ENCODE results near the gene SLC30A10.
"Not testable (repeated sequence)": the region's sequence is repeated elsewhere in the genome, so short reads cannot be mapped to it uniquely, and the experiment has no call there.

Gene SLC30A10

GRCh38 chr1:219926363-219926998, 1.9 kb downstream of the SLC30A10 start:
- no peak for DNase-seq

DNA sequence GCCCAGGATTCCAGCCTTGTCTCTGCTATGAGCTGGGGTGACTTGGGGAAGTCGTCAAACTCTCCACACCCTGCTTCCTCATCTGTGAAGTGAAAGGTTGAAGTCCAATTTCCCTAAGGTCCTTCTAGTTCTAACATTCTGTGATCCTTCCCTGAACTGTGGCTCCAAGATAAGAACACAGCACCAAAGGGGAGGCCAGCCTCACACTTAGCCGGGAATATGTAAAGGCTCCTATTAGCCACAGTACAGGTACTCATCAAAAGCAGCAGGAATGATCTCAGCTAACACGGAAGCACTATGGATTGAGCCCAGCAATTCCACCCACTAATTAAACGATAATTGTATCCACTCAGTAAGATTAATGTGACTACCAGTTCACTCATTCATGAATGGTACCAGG, 4.0 kb downstream of the SLC30A10 start:
- no peak for DNase-seq

- no peak for DNase-seq
These were observed 10.4 kb downstream of the SLC30A10 start for GRCh38 chr1:219917851-219918466.

DNA sequence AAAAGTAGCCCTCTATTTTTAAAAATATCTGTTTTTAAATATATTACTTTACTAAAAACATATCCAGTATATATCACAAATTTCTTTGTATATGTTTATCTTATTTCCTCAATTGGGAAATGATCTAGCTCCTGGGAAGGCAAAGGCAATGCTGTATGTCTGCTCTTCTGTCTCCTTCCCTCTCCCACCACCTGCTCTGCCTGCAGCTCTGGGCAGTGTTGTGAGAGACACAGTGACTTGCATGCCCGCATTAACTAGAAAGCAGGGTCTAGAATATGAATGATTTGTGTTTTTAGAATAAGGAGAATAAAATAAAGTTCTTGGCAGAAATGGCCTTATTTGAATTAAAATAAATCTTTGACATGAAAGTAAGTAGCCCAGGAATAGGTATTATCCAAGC, 11.1 kb downstream of the SLC30A10 start:
- DNase-seq, result no peak

GRCh38 chr1:219916257-219916656, 12.1 kb downstream of the SLC30A10 start:
- DNase-seq, result no peak

DNA sequence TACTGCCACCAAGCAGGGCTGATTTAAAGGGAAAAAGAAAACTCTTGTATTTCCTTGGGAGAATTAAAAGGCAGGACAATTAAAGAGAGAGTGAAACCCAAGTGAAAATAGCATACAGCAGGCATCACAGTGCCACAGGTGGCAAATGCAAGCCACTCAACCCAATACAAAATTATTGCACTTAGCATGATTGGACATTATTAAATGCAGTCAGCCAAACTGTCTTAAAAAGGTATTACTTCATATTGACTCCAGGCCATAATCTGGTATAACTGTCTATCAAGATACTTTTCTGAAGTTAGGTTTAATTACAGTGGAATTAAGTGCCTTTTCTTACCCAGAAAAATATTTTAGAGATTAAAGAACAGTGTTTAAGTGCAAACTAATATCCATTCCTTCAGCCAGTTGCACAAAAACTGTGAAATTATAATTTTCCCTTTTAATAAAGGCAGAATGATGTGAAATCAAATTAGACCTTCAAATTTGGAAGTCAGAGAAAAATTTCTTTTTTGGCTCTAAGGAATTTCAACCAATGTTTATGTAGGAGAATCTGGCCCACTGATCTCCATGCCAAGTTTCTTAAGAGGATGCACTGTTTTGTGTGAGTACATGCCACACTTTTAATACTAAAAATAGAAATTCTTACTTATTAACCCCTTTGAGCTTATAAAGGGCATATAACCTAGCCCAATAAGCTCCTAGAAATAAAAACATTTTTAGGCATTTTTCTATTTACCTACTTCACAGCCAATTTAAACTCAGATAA, 15.2 kb downstream of the SLC30A10 start:
- DNase-seq, result no peak

GRCh38 chr1:219910716-219911115, 17.6 kb downstream of the SLC30A10 start:
- no peak for DNase-seq

GRCh38 chr1:219909476-219909875, 18.9 kb downstream of the SLC30A10 start:
- DNase-seq, result no peak

GRCh38 chr1:219908170-219908569, 20.2 kb downstream of the SLC30A10 start:
- DNase-seq, result no peak

- no peak for DNase-seq
These were observed 20.6 kb downstream of the SLC30A10 start for GRCh38 chr1:219907772-219908070.

- DNase-seq, result no peak
These were observed 21.2 kb downstream of the SLC30A10 start for GRCh38 chr1:219906924-219907771.

- DNase-seq, result not testable (repeated sequence)
These were observed 21.8 kb downstream of the SLC30A10 start for GRCh38 chr1:219906565-219906923.

DNA sequence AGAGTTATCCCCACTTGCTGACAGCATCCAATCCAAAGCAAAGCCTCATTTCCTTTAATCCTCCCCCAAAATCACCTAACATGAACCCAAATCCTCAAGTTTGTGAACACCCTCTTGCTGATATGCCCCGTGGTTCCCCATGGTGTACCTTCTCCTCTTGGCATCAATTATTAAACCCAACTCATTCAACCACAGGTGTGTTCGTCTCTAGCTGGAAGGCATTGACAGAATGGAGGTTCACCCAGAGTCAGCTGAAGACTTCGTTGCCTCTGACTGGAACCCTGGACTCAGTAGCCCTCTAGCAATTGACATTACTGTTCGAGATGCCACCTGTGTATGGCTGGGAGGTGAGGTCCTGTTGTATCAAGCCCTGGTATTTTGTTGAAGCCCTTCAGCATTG, 22.8 kb downstream of the SLC30A10 start:
- DNase-seq, result no peak

DNA sequence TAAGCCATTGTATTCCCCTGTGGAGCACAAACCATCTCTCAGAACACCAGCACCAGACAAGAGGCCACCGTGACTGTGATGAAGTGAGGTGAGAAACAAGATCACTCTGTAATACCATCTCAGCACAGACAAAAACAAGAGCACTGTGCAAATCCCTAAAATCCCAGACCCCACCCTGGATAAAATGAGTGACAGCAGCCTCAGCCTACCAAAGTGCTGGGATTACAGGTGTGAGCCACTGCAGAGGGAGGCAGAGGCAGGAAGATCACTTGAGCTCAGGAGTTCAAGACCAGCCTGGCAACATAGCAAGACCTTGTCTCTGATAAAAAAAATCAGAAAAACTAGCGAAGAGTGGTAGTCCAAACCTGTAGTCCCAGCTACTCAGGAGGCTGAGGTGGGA, 23.4 kb downstream of the SLC30A10 start:
- no peak for DNase-seq

GRCh38 chr1:219903353-219903871, 24.9 kb downstream of the SLC30A10 start:
- no peak for DNase-seq

DNA sequence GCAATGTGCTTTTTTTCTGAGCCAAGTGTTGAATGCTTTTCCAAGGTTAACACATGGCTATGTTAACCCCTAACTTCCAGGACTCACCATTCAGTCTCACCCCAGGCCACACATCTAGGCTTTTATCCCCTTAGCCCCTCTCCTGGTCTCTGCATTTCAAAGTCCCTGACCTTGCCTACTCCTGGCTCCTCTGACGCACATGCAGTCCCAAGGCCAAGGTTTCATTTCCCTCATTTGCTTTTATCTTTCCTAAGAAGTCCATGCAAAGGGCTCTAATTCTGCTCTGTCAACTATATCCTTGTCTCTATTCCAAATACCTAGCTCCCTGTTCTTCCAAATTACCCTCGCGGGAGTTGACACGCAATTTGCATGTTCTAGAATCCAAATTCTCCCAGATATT, 25.4 kb downstream of the SLC30A10 start:
- no peak for DNase-seq

GRCh38 chr1:219900882-219901281, 27.5 kb downstream of the SLC30A10 start:
- no peak for DNase-seq

DNA sequence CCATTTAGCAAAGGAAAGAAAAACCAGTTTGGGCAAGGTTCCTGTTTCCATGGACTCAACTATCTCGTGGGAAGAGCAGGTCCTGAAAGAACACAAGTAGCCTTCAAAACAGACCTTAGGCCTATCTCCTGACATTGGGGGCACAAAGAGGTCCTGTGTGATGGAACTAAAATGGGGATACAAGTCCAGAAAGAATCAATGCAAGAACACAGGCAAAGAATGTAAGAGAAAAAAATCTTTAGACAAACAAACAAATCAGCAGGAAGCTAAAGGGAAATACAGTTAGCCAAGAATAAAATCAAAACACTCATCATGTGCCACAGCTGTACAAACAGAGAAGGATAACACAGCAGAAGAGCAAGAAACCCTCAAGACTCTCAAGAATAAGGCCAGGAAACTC, 28.2 kb downstream of the SLC30A10 start:
- DNase-seq, result no peak

- no peak for DNase-seq
These were observed 30.0 kb downstream of the SLC30A10 start for GRCh38 chr1:219898375-219898774.

DNA sequence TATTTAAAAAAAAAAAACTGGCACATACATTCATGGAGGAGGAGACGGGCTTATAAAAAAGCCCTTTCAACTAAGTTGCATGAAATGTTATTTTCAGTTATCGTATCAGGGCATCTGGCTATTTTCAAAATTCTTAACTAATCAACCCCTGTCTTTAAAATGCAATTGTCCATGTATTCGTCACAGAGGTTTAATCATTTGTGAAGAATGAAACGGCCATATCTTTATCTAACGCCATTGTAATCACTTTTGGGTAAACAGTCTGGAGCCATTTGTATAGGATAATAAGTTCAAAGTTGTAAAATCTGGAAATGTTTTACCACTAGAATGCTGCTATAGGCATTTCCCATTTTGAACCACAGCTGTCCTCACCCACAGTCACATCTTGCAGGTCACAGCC, 30.4 kb downstream of the SLC30A10 start:
- no peak for DNase-seq

DNA sequence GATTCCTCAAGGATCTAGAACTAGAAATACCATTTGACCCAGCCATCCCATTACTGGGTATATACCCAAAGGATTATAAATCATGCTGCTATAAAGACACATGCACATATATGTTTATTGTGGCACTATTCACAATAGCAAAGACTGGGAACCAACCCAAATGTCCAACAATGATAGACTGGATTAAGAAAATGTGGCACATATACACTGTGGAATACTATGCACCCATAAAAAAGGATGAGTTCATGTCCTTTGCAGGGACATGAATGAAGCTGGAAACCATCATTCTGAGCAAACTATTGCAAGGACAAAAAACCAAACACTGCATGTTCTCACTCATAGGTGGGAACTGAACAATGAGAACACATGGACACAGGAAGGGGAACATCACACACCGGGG, 36.1 kb downstream of the SLC30A10 start:
- not testable (repeated sequence) for DNase-seq

DNA sequence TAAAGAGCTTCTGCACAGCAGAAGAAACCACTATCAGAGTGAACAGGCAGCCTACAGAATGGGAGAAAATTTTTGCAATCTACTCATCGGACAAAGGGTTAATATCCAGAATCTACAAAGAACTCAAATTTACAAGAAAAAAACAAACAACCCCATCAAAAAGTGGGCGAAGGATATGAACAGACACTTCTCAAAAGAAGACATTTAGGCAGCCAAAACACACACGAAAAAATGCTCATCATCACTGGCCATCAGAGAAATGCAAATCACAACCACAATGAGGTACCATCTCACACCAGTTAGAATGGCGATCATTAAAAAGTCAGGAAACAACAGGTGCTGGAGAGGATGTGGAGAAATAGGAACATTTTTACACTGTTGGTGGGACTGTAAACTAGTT, 36.5 kb downstream of the SLC30A10 start:
- not testable (repeated sequence) for DNase-seq

- not testable (repeated sequence) for DNase-seq
These were observed 39.7 kb downstream of the SLC30A10 start for GRCh38 chr1:219888667-219889066.

Measured in CD4-positive, alpha-beta T cell treated with Interleukin-4 for 4 hours (primary cell).